Iris pigment epithelial cell (primary cell): Measurements from ENCODE around the gene TRHDE.
A peak's percentile ranks its signal among the peaks of the same experiment; 100 is the strongest.
"Not testable (repeated sequence)": the region's sequence is repeated elsewhere in the genome, so short reads cannot be mapped to it uniquely, and the experiment has no call there.

ENCODE experiments used
- DNase-seq: peaks from one replicate; pipeline ENCODE4 v3.0.0-alpha.2; 2011; ENCODE audit warnings: low read depth

The TRHDE gene

DNA sequence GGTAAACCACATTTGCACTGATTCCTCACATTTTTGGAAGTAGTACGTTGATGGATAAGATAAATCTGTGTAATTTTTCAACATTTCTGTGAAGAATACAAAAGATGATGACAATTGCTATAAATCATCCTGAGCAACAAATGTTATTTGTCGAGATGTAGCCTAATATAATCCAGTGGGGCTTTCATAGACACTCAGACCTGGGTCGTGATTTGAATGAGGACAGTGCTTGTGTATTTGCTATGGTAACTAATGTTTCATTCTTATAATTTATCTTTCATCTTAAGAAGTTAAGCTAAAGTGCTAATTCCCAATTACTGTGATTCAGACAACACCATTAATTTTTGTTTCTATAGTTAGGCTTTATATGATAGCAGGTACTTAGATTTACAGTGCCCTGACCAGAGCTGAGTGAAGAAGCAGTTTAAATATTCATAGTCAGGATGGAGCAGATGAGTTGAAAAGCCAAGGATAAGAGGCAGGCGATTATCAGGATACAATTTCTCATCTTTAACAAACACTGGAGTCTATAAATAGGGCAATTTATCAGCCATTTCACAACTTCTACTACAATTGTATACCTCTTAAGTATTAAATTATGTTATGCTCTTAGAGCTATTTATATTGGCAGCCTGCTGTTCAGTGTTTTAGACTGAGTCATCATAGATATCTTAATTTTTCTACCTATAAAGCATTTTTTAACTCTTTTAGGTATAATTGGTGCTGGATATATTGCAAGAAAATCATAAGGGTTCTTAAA, 359.9 kb downstream of the TRHDE start:
- DNase-seq: peak; percentile 70

DNA sequence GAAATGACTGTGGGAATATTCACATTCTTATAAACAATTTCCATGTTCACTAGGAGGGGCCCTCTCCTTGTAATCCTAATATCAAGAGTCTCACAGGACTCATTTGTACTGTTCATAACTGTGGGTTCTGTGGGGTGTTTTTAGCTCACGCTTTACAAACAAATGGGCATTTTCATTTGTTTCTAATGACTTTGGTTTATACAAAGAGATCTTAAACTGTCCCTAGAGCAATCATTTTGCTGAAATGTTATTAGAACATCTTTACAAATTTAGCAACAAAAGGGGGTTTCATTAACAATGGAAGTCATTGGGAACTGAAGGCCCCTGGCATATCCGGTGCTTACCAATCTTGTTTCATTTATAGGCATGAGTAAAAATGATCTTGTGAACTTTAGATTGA, 370.5 kb downstream of the TRHDE start:
- DNase-seq: no peak

DNA sequence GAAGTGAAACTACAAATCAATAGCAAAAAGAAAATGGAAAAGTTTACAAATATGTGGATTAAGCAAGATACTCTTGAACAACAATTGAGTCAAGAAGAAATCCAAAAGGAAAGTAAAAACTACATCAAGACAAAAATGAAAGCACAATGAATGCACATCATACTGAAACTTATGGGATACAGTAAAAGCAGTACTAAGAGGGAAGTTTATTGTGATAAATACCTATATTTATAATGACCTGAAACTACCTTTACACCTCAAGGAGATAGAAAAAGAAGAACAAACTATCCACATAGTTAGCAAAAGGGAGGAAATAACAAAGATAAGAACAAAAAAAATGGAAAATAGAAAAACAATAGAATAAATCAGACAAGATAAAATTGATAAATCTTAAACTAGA, 375.0 kb downstream of the TRHDE start:
- no peak for DNase-seq

DNA sequence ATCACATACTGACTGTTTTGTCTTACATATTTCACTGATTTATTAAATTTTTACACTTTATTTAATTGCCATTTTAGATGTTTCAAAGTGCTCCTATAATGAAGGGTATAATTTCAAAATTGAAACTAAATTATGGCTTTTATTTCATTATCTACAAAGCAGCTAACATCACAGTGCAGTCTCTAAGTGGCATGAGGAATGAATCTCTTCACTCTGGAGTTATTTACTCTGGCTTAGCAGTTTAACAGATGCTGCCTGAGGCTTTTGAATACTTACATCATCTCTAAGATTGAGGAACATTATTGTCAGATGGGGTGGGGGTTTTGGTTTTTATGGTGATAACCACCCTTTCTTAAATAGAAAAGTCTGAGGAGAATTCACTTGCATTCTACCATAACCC, 386.4 kb downstream of the TRHDE start:
- DNase-seq: no peak

DNA sequence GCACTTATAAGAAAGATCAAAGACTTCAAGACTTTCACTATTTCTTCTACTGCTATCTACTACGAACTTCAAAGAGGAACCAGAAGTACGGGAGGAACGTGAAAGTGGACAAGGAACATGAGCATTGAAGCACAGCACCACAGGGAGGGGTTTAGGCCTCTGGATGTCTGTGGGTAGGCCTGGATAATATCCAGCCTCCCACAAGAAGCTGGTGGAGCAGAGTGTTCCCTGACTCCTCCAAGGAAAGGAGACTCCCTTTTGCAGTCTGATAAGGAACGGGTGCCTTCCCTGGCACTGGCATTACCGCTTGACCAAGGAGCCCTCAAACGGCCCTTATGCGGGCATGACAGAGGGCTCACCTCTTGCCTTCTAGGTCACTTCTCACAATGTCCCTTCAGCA, 388.0 kb downstream of the TRHDE start:
- DNase-seq: not testable (repeated sequence)

DNA sequence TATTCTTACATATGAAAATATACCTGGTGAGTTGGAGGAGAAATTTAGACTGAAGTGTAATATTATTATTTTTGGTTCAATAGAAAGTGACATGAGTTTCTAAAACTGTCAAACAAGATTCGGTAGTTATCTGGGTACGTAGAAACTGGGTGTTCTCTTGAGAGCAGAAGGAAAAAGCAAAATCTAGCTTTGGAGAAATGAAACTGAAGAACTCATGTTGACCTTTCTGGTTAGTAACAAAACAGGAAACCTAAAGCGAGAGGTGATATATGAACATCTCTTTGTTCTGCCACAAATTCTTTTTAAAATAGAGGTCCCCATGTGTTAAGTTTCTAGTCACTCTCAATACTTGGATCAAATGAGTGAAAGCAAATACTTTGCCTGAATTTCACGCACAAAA, 401.7 kb downstream of the TRHDE start:
- DNase-seq: no peak

DNA sequence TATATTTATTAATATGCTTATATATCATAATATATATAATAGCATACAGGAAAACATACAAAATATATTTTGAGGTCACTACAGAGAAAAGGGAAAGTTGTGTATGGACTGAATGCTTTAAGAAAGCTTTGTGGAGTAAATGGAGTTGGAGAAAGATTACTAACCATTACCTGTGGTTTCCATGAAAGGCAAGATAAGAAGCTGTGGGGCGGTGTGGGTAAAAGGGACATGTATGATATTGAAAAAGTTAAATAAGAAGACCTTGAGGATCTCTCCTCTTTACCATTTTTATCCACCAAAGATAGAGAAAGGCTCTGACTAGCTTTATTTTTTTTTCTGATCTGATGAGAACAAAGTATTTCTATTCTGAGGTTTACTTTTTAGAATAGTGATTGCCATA, 404.4 kb downstream of the TRHDE start:
- no peak for DNase-seq

DNA sequence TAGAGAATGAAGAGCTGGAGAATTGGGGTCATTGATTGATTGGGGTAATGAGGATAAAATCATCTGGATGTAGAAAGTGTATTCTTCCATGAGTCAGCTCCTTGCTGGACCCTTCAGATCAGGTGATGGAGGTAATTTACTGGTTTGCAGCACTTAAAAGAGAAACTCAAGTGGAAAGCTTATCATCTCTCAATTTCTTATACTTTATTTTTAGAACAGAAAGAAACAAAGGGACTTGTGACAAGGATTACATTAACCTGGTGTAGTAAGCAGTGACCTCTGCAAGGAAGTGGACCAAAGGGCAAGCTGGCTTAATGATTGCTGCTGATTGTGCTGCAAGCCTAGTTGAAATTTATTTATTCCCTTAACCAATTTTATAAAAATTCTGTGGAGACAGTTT, 405.0 kb downstream of the TRHDE start:
- no peak for DNase-seq

DNA sequence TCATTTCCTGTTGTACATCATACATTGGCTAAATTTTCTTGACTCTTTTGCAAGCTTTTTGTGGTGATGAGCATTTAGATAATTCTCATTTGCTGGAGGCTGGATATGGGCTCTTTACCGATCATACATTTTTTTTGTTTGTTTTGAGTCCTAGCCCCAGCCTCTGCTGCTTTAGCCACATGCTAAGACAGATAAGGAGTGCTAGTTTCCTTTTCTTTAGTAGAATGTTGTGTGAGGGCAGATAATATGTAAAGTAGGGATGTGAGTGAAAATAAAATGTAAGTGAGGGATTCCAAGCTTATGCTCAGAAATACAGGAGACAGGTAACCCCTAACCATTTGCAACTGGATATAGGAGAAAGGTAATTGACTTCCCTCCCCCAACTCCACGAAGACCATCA, 405.7 kb downstream of the TRHDE start:
- DNase-seq: no peak

DNA sequence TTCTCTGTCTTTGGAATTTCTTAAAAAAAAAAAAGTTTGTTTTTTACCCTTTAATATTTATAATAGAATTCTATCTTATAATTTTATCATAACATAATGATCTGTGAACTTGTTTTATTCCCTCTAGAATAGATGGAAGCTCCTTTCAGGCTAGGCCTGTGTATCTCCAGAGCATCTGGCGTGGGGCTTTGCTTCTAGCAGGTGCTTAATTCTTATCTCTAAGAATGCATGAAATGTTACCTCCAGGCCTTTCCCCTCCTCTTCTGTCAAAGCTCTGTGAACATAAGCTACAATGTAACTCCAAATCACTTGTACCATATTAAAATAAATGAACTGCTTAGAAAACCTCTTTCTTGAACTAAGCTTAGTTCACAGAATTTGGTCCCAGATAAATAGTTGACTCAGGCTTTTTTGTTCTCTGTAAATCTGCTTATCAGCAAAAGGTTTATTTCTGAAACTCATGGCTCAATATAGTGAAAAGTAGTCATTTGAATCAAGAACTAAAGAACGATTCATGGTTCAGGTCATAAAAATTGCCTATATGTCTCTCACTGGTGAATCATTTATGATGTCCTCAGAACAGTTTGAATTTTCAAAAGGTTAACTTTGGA, 407.1 kb downstream of the TRHDE start:
- no peak for DNase-seq

DNA sequence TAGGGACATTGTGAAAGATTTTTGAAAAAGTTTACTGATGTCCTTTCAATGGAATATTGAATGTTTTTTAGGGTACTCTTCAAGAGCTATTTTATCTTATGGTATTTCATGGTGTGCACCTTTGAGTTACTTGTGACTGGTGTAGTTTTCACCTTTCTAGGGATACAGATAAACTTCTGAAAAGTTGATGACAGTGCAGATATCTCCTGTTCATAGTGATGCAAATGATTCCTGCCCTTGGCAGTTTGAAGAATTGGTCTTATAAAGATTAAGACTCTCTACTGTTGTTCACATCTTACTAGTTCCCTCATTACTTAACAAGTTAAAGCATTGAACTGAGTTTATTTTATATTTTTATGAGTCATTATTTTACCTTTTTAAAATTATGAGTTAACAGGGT, 408.9 kb downstream of the TRHDE start:
- no peak for DNase-seq

DNA sequence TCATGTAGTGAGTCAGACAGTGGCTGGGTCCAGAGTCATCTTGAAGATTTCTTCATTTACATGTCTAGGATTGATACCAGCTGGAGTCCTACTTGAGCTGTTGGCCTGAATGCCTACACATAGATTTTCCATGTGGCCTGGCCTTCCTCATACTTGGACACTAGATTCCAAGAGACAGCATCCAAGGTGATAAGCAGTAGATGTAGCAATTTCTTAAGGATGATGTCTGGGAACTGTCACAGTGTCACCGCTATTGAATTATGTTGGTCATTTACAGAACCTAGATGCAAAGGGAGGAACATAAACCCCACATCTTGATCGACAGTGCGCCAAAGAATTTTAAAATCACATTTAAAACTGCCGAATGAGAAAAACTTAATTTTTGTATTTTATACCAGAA, 412.3 kb downstream of the TRHDE start:
- no peak for DNase-seq

DNA sequence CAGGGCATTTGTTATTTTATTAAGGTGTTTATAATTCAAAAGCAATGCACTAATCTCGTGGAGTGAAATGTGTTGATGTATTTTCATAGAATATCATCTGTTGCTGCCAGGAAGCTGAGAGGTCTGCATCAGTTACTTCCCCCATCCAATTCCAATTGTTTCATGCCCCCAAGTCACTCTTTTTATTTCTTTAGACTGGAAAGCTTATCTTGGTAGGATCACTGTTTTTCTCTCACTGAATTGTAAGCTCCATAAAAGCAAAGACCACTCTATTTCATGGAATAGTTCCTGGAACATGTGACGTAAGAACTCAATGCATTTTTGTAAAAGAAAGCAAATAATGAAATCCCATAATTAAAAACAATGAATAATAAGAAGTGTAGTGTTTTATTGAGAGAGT, 420.2 kb downstream of the TRHDE start:
- no peak for DNase-seq

DNA sequence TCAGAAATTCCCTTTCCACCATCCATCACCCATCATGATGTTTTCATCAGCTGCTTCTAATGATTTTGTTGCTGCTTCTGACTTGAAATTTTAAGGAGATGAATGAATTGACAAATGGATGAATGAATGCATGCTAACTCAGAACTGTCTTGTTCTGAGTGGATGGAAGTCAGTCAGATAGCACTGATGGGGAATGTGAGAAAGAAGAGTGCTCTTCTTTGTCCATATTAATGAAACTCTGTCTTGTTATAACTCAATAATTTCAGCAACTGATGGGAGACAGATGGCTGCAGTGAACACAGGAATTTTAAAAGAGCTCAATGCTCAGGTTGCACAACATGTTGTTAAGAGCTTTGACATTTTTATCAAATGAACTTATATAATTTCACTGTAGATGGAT, 422.0 kb downstream of the TRHDE start:
- DNase-seq: no peak

DNA sequence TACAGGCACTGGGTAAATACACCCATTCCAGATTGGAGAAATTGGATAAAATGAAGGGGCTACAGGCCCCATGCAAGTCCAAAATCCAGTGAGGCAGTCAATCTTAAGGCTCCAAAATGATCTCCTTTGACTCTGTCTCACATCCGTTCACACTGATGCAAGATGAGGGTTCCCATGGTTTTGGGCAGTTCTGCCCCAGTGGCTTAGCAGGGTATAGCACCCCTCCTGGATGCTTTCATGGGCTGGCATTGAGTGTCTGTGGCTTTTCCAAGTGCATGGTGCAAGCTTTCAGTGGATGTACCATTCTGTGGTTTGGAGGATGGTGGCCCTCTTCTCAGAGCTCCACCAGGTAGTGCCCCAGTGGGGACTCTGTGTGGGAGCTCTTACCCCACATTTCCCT, 427.2 kb downstream of the TRHDE start:
- DNase-seq: no peak

DNA sequence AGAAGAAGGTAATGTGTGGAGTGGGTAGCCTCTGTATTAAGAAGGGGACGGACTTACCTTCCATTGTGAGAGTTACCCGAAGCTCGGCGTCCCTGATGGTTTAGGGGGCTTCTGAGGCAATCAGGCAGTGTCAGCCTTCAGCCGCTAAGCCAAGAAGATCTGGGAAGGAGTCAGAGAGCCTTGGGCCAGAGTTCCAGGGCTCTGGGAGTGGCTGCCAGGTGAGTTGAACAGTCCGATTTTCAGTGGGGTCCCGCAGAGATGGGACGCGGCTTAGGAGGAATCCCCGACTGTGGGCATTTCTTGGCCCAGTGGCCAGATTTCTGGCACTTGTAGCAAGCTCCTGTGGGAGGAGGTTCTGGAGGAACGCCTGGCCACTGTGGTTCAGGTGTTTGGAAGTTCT, 439.9 kb downstream of the TRHDE start:
- DNase-seq: not testable (repeated sequence)

DNA sequence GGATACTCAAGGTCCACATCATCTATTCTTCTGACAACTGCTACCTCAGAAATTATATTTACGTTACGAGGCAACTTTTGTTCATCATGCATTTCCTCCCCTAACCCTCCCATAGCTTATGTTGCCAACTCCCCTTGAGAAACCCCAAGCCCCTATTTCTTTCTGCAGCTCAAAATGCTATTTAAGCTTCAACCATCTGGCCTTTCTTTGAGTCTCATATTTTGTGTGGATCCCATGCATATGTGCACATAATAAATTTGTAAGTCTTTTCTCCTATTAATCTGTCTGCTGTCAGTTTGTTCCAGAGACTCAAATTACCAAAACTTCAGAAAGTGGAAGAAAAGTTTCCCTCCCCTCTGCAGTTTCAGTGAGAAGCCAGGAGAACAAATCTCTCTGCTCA, 444.1 kb downstream of the TRHDE start:
- no peak for DNase-seq

DNA sequence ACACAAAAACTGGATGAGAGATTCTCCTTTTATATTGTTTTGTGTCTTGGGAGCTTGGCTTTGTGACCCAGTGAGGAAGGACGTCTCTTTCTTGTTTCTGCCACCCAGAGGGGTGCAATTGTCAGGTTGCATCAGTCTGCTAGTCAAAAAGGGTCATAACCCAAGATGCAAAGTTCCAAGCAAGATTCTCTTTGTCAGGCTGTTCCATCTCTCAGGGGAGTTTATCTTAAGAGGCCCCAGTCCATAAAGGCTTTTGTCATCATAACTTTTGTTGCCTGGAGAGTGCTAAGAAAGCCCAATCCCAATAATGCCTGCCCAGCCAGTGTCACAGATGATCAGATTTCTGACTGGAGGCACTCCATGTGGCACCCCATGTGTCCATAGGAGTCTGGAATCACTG, 444.9 kb downstream of the TRHDE start:
- DNase-seq: no peak
